Upper lobe of left lung (tissue), 6 donors: ENCODE data around the gene ACBD6. TPM values are rescaled to one million over a fixed set of nuclear protein-coding genes. Genes with fewer than 3 reads are reported as not detected.

Source experiments
- ATAC-seq, 2 donors: fragments of 200-7000 bp; cut with Tn5 transposase; one replicate each; pipeline ENCODE4 v1.9.1; 2022; ENCODE audit warnings: mild to moderate bottlenecking in 2 of 2, moderate library complexity in 2 of 2; ENCODE audit not compliant: low FRiP score in 2 of 2
- DNase-seq, 2 donors: peaks; one replicate each; pipeline ENCODE4 v3.0.0-alpha.2; 2019 to 2020
- H3K27ac ChIP-seq, 4 donors: fragments of 200-600 bp; sonication (generic); one replicate each; pipeline ENCODE4 v1.5.1; 2016 to 2019
- H3K27me3 ChIP-seq, 4 donors: fragments of 200-600 bp; sonication (generic); one replicate each; pipeline ENCODE4 v1.5.1; 2017 to 2019
- H3K36me3 ChIP-seq, 4 donors: fragments of 200-600 bp; sonication (generic); one replicate each; pipeline ENCODE4 v1.5.1; 2016 to 2019
- H3K4me1 ChIP-seq, 4 donors: fragments of 200-600 bp; sonication (generic); one replicate each; pipeline ENCODE4 v1.5.1; 2018 to 2019
- H3K4me3 ChIP-seq, 4 donors: fragments of 200-600 bp; sonication (generic); one replicate each; pipeline ENCODE4 v1.5.1; 2017 to 2019; ENCODE audit warnings: mild to moderate bottlenecking in 2 of 4, moderate library complexity in 1 of 4
- H3K9me3 ChIP-seq, 4 donors: fragments of 200-600 bp; sonication (generic); one replicate each; pipeline ENCODE4 v1.5.1; 2018 to 2019
- EP300 ChIP-seq, 4 donors: sonication (generic); formaldehyde crosslinking; IDR thresholded peaks; one replicate each; pipeline ENCODE4 v1.5.1; 2017; ENCODE audit warnings: antibody characterized with exemption in 4 of 4, control low read depth in 2 of 4
- POLR2A ChIP-seq, 4 donors: fragments of 450-650 bp; IDR thresholded peaks; one replicate each; pipeline ENCODE4 v1.5.1; 2016 to 2017; ENCODE audit warnings: antibody characterized with exemption in 4 of 4, mild to moderate bottlenecking in 2 of 4
- POLR2AphosphoS5 ChIP-seq, 2 donors: sonication (generic); formaldehyde crosslinking; IDR thresholded peaks; one replicate each; pipeline ENCODE4 v1.5.1; 2017; ENCODE audit warnings: antibody characterized with exemption in 2 of 2
- WGBS, 2 donors: methylation state at CpG; one replicate each; pipeline ENCODE4 v1.1.5; 2017 to 2018; 5-methylcytosine and 5-hydroxymethylcytosine counted together
- total RNA-seq, 6 donors: library from RNA; depleted of rRNA in 4 of 6; stranded (reverse); fragments of >200 nt in 4 of 6; gene quantifications; one replicate each; pipeline versions ENCODE4 v1.1.0 to v1.2.1, GENCODE V29; 2016 to 2021
- TF ChIP-seq, protein P1 (sequence below), 6 experiments: fragments of 450-650 bp in 4 of 6; fragments of 200-600 bp in 2 of 6; sonication (generic) in 2 of 6; IDR thresholded peaks; one replicate each; pipeline ENCODE4 v1.5.1; 2016 to 2019; ENCODE audit warnings: antibody characterized with exemption in 6 of 6
- donor health status: DM: no; HTN: no; CAD: no; lungs with moderate emphysema.
- donor health status: DM: no; HTN: yes; CAD: no; lungs with severe emphysema.

The ACBD6 gene
- total RNA-seq, 6 donors from 2014 or later = 24.9 to 72.3 (median 51.5) TPM

DNA sequence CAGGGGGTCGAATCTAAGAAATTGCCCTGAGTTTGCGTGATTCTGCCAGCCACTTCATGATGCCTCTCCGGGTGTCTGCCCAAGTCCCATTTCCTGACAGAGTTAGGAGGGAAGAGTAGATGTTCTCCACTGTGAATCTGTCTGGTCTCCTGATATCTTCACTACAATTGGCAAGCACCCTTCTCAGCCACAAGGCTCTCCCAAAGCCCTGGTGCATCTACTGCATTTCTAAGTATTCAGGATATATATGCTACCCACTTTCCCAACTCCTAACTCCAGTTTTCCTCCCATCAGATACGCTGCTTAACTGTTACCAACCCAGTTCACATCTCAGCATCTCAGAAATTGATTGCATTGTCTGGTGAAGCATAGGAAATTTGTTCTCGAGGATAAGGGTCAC, 30.5 kb upstream of the ACBD6 start:
- H3K27me3 ChIP-seq = no peaks in the 10 kb centered on the region
- TF ChIP-seq POLR2AphosphoS5 (IDR thresholded peaks at IDR 0.05) (no peak), EP300 (IDR thresholded peaks at IDR 0.05) (no peak), POLR2A (IDR thresholded peaks at IDR 0.05) (no peak)
- TF ChIP-seq, protein P1, sequence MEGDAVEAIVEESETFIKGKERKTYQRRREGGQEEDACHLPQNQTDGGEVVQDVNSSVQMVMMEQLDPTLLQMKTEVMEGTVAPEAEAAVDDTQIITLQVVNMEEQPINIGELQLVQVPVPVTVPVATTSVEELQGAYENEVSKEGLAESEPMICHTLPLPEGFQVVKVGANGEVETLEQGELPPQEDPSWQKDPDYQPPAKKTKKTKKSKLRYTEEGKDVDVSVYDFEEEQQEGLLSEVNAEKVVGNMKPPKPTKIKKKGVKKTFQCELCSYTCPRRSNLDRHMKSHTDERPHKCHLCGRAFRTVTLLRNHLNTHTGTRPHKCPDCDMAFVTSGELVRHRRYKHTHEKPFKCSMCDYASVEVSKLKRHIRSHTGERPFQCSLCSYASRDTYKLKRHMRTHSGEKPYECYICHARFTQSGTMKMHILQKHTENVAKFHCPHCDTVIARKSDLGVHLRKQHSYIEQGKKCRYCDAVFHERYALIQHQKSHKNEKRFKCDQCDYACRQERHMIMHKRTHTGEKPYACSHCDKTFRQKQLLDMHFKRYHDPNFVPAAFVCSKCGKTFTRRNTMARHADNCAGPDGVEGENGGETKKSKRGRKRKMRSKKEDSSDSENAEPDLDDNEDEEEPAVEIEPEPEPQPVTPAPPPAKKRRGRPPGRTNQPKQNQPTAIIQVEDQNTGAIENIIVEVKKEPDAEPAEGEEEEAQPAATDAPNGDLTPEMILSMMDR (IDR thresholded peaks at IDR 0.05) = no peak
- peaks cover 36 to 48% (median 38%) of the 10 kb centered on the region in 4 donors for H3K4me1 ChIP-seq
- ATAC-seq (no peak), DNase-seq (no peak)
- H3K27ac ChIP-seq = peak overlapping the region in 2 of 4 donors; percentile 48 to 54
- no peaks in the 10 kb centered on the region for H3K9me3 ChIP-seq
- H3K4me3 ChIP-seq = no peak overlapping the region
- no peaks in the 10 kb centered on the region for H3K36me3 ChIP-seq
- WGBS, 2 donors = 71 to 81% methylated on average over 5 of the region's 5 CpGs

DNA sequence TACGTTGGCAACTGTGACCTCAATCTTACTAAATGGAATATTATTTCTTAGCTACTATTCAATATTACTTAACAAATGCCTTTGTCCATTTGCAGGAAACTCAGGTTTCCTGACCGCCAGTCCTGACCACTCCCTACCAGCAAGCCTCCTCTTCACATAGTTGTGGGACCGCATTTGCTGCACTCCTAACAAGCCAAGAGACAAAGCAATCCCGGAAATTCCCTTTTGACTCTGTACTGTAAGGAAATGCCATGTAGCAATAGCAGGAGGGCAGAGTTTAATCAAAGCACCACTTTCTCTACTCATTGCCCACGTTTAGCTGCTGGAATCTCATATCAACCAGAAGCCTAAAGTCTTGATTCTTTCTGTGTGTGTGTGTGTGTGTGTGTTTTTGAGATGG, 28.1 kb upstream of the ACBD6 start:
- Histone ChIP-seq H3K36me3 (no peaks in the 10 kb centered on the region), H3K27ac (peak overlapping the region; percentile 80 to 87 (median 84)), H3K4me1 (peaks cover 43 to 51% (median 45%) of the 10 kb centered on the region in 4 donors), H3K27me3 (no peaks in the 10 kb centered on the region), H3K9me3 (no peaks in the 10 kb centered on the region), H3K4me3 (no peak overlapping the region)
- 34 to 35% methylated on average over 5 of the region's 5 CpGs for WGBS, 2 donors
- ATAC-seq (peak; percentile 68 to 90), DNase-seq (peak in 1 of 2 donors; percentile 82)
- TF ChIP-seq POLR2A (IDR thresholded peaks at IDR 0.05) = peak in 1 of 4 donors; percentile 24
- TF ChIP-seq, protein P1 (IDR thresholded peaks at IDR 0.05) = no peak
- peak; percentile 64 to 99 (median 90) for TF ChIP-seq EP300 (IDR thresholded peaks at IDR 0.05)
- TF ChIP-seq POLR2AphosphoS5 (IDR thresholded peaks at IDR 0.05) = peak; percentile 85 to 89

DNA sequence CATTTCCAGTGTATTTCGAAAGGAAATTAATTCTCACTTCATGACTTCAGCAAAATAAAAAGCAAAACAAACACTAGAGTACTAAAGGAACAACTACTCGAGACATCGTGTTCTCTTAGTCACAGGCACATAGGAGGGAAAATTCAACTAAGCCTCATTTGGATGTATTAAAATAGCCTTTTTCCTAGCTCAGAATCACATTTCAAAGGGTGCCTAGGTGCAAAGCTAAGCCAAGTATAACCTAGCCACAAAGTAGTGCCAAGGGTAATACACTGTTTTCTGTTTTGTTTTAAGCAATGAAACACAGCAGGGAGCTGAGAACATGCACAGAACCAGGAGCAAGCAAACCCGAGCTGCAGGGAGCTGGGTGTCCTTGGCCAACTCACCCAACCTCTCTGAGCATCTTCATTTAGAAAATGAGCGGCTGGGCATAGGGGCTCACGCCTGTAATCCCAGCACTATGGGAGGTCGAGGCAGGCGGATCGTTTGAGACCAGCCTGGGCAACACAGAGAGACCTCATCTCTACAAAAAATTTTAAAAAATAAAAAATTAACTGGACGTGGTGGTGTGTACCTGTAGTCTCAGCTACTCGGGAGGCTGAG, 26.6 kb upstream of the ACBD6 start:
- peak in 1 of 2 donors; percentile 50 for ATAC-seq
- Histone ChIP-seq H3K27ac (peak overlapping the region; percentile 80 to 87 (median 84)), H3K4me3 (no peak overlapping the region), H3K27me3 (no peaks in the 10 kb centered on the region), H3K4me1 (peaks cover 40 to 49% (median 41%) of the 10 kb centered on the region in 4 donors), H3K9me3 (no peaks in the 10 kb centered on the region), H3K36me3 (no peaks in the 10 kb centered on the region)
- TF ChIP-seq, protein P1 (IDR thresholded peaks at IDR 0.05) = no peak
- TF ChIP-seq POLR2A (IDR thresholded peaks at IDR 0.05) = peak in 1 of 4 donors; percentile 24
- TF ChIP-seq EP300 (IDR thresholded peaks at IDR 0.05) = peak in 3 of 4 donors; percentile 33 to 93 (median 63)
- peak in 1 of 2 donors; percentile 30 for TF ChIP-seq POLR2AphosphoS5 (IDR thresholded peaks at IDR 0.05)
- WGBS, 2 donors = 77 to 81% methylated on average over 11 of the region's 11 CpGs
- no peak for DNase-seq

DNA sequence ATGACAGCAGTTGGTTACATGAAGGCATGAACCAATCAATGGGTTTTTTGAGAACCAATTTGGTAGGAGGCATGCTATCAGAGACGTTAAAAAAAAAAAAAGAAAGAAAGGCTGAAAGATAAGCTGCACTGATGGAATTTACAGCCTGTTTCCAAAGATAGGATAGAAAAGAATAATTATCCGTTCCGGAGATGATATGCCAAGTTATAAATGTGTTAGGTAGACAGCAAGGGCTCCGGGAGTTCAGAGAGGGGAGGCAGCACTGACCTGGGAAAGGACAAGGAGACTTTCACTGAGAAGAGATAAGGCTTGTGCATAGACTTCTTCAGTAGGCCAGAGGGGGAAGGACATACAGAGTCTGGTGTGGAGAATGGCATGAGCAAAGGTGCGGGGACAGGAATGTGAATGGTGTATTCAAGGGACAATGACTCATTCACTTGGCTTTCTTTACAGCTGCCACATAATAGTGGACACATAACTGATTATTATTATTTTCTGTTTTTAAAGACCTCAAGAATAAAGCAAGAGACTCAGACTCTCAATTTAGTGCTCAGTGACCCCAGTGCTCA, 24.8 kb upstream of the ACBD6 start:
- Histone ChIP-seq H3K9me3 (no peaks in the 10 kb centered on the region), H3K36me3 (no peaks in the 10 kb centered on the region), H3K4me1 (peaks cover 32 to 41% (median 35%) of the 10 kb centered on the region in 4 donors), H3K4me3 (no peak overlapping the region), H3K27ac (peak overlapping the region in 2 of 4 donors; percentile 83 to 85), H3K27me3 (no peaks in the 10 kb centered on the region)
- ATAC-seq = peak in 1 of 2 donors; percentile 4
- TF ChIP-seq EP300 (IDR thresholded peaks at IDR 0.05) (no peak), POLR2A (IDR thresholded peaks at IDR 0.05) (no peak), POLR2AphosphoS5 (IDR thresholded peaks at IDR 0.05) (no peak)
- TF ChIP-seq, protein P1 (IDR thresholded peaks at IDR 0.05) = no peak
- no peak for DNase-seq
- 62 to 67% methylated on average over 5 of the region's 5 CpGs for WGBS, 2 donors
